Measurements from ENCODE around the gene SLC15A1. TPM values are rescaled to one million over a fixed set of nuclear protein-coding genes. Genes with fewer than 3 reads are reported as not detected.

Gene SLC15A1
- total and polyA plus RNA-seq, 11 donors = not detected

DNA sequence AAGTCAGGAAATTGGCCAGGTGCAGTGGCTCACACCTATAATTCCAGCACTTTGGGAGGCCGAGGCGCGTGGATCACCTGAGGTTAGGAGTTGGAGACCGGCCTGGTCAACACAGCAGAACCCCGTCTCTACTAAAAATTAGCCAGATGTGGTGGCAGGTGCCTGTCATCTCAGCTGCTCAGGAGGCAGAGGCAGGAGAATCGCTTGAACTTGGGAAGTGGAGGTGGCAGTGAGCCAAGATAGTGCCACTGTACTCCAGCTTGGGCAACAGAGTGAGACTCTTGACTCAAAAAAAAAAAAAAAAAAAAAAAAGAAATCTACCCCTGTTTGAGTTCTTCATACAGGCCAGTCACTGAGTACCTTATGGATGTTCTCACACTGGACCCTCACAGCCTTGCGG is 42.0 kb downstream of the SLC15A1 start:
- Histone ChIP-seq H3K27ac (no peak overlapping the region), H3K4me3 (no peak overlapping the region), H3K9me3 (no peaks in the 10 kb centered on the region), H3K36me3 (no peaks in the 10 kb centered on the region), H3K27me3 (peaks cover 0 to 15% (median 0%) of the 10 kb centered on the region in 9 donors), H3K4me1 (no peaks in the 10 kb centered on the region)
- intact Hi-C loops (cut with DNase I) = no loop called here
- WGBS, 4 donors = 71 to 86% (median 78%) methylated on average over 7 of the region's 7 CpGs
- DNase-seq = no peak
- no peak for TF ChIP-seq POLR2A (IDR thresholded peaks at IDR 0.05)
- TF ChIP-seq CTCF (IDR thresholded peaks at IDR 0.05) = no peak
- no peak for ATAC-seq

GRCh38 chr13:98707281-98707999 is 45.0 kb downstream of the SLC15A1 start:
- Histone ChIP-seq H3K4me1 (no peaks in the 10 kb centered on the region), H3K9me3 (no peaks in the 10 kb centered on the region), H3K36me3 (no peaks in the 10 kb centered on the region), H3K27ac (no peak overlapping the region), H3K4me3 (no peak overlapping the region), H3K27me3 (peaks cover 0 to 17% (median 0%) of the 10 kb centered on the region in 9 donors)
- 92 to 94% (median 93%) methylated on average over 7 of the region's 7 CpGs for WGBS, 4 donors
- no peak for DNase-seq
- no peak for ATAC-seq
- TF ChIP-seq POLR2A (IDR thresholded peaks at IDR 0.05) = no peak
- TF ChIP-seq CTCF (IDR thresholded peaks at IDR 0.05) = no peak
- intact Hi-C loops (cut with DNase I) = no loop called here

GRCh38 chr13:98706446-98707110 is 45.9 kb downstream of the SLC15A1 start:
- intact Hi-C loops (cut with DNase I) = no loop called here
- no peak for ATAC-seq
- WGBS, 4 donors = 51 to 60% (median 56%) methylated on average over 12 of the region's 12 CpGs
- Histone ChIP-seq H3K4me3 (no peak overlapping the region), H3K27ac (no peak overlapping the region), H3K27me3 (peaks cover 0 to 21% (median 0%) of the 10 kb centered on the region in 9 donors), H3K9me3 (no peaks in the 10 kb centered on the region), H3K36me3 (no peaks in the 10 kb centered on the region), H3K4me1 (no peaks in the 10 kb centered on the region)
- no peak for DNase-seq
- no peak for TF ChIP-seq CTCF (IDR thresholded peaks at IDR 0.05)
- TF ChIP-seq POLR2A (IDR thresholded peaks at IDR 0.05) = no peak

DNA sequence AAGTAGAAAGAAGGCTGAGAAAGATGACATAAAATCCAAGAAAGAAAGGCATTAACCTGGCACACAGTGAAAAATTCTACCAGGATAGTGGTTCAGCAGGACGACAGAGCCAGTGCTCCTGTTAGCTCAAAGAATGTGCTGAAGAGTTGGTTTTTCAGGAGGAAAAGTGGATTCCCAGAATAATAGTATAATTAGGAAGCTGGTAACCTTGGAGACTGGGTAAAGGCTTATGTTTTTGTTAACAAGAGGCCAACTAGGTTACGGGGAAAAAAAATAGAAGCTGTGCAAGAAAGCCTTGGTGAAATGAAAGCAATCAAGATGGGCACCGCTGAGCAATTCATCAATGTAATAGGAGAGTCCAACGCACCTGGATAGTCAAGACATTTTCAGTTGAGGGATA is 54.7 kb downstream of the SLC15A1 start:
- no peaks in the 10 kb centered on the region for H3K4me1 ChIP-seq
- intact Hi-C loops (cut with DNase I) = no loop called here
- ATAC-seq (no peak), DNase-seq (no peak)
- TF ChIP-seq CTCF (IDR thresholded peaks at IDR 0.05) (no peak), POLR2A (IDR thresholded peaks at IDR 0.05) (no peak)
- no peaks in the 10 kb centered on the region for H3K36me3 ChIP-seq
- H3K27me3 ChIP-seq = peaks cover 0 to 9% (median 0%) of the 10 kb centered on the region in 9 donors
- H3K9me3 ChIP-seq = no peaks in the 10 kb centered on the region
- no peak overlapping the region for H3K4me3 ChIP-seq
- no peak overlapping the region for H3K27ac ChIP-seq
- 74 to 84% (median 80%) methylated on average over 4 of the region's 4 CpGs for WGBS, 4 donors

Measured in heart left ventricle (tissue), 16 donors.